Endothelial cell of umbilical vein (primary cell): ENCODE measurements around the gene RNF157. TPM values are rescaled to one million over a fixed set of nuclear protein-coding genes. Genes with fewer than 3 reads are reported as not detected.

Experiments
- BruUV-seq: library from RNA; stranded (reverse); fragments of 400-500 nt; replicated peaks from 2 replicates; lab custom pipeline; 2021; lab: Mats Ljungman, UMichigan
- CTCF ChIA-PET: fragments of 300-600, 350-600 bp; sonication (Branson Sonifier 250); formaldehyde crosslinking; loops from one replicate; lab custom pipeline; 2021; ENCODE audit warnings: antibody characterized with exemption, inconsistent platforms; lab: Charles Lee
- POLR2A ChIA-PET: fragments of 300-600, 350-600 bp; sonication (Branson Sonifier 250); formaldehyde crosslinking; loops from one replicate; lab custom pipeline; 2021; ENCODE audit warnings: antibody characterized with exemption, inconsistent platforms; lab: Charles Lee
- DNase-seq: peaks from one replicate; pipeline ENCODE4 v3.0.0-alpha.2; 2011; ENCODE audit warnings: low read depth, low spot score
- FAIRE-seq: peaks from 2 replicates; lab custom pipeline; 2011; peaks lifted over from hg19 to GRCh38; lab: Jason Lieb, UNC
- H2AFZ ChIP-seq: 2 replicates; pipeline ENCODE4 v1.6.0; 2012; ENCODE audit warnings: low read depth, low read length, control low read depth, inconsistent platforms
- H3K27ac ChIP-seq: 2 replicates; pipeline ENCODE4 v1.5.1; 2011; ENCODE audit warnings: low read depth, mild to moderate bottlenecking, control low read depth, low read length, moderate library complexity; ENCODE audit not compliant: insufficient read depth
- H3K27me3 ChIP-seq, 2 experiments: 2 replicates each; pipeline versions ENCODE4 v1.6.0 to v1.6.1; 2011; ENCODE audit warnings: low read length in 2 of 2, mixed read lengths in 1 of 2; ENCODE audit not compliant: control insufficient read depth in 2 of 2, insufficient read depth in 2 of 2
- H3K36me3 ChIP-seq, 2 experiments: 2 replicates in 1 of 2; 3 replicates in 1 of 2; pipeline ENCODE4 v1.5.1; 2011; ENCODE audit warnings: low read length in 2 of 2, mild to moderate bottlenecking in 1 of 2, moderate library complexity in 1 of 2; ENCODE audit not compliant: control insufficient read depth in 2 of 2, insufficient read depth in 2 of 2; ENCODE audit errors: extremely low read depth in 1 of 2
- H3K4me1 ChIP-seq: 3 replicates; pipeline ENCODE4 v1.5.1; 2011; ENCODE audit warnings: mild to moderate bottlenecking, low read length; ENCODE audit not compliant: control insufficient read depth, insufficient read depth; ENCODE audit errors: extremely low read depth
- H3K4me2 ChIP-seq: 2 replicates; pipeline ENCODE4 v1.6.1; 2011; ENCODE audit warnings: low read length, control low read depth, mixed read lengths; ENCODE audit not compliant: insufficient read depth
- H3K4me3 ChIP-seq, 3 experiments: fragments of 200-600 bp in 1 of 3; sonication (generic), shearing (Covaris generic) in 1 of 3; replicated peaks in 1 of 3; 2 replicates each; pipeline ENCODE4 v1.5.1; 2011 to 2016; ENCODE audit warnings: control low read depth in 3 of 3, low read length in 3 of 3, mild to moderate bottlenecking in 2 of 3, inconsistent platforms in 1 of 3, low read depth in 1 of 3, moderate library complexity in 1 of 3; ENCODE audit not compliant: insufficient read depth in 1 of 3
- H3K79me2 ChIP-seq: 2 replicates; pipeline ENCODE4 v1.6.0; 2012; ENCODE audit warnings: low read length, inconsistent platforms; ENCODE audit not compliant: control insufficient read depth, insufficient read depth
- H3K9ac ChIP-seq: replicated peaks from 2 replicates; pipeline ENCODE3; 2011; ENCODE audit warnings: low read length, control low read depth; ENCODE audit not compliant: insufficient read depth; ENCODE audit errors: extremely low read depth
- H3K9me1 ChIP-seq: replicated peaks from 3 replicates; pipeline ENCODE4 v1.6.0; 2011; ENCODE audit warnings: mild to moderate bottlenecking, low read length; ENCODE audit not compliant: control insufficient read depth, insufficient read depth; ENCODE audit errors: extremely low read depth
- H3K9me3 ChIP-seq: replicated peaks from 2 replicates; pipeline ENCODE4 v1.5.1; 2012; ENCODE audit warnings: low read length, inconsistent platforms; ENCODE audit not compliant: control insufficient read depth, insufficient read depth
- H4K20me1 ChIP-seq: replicated peaks from 2 replicates; pipeline ENCODE3; 2011; ENCODE audit warnings: mild to moderate bottlenecking, low read length; ENCODE audit not compliant: control insufficient read depth, insufficient read depth; ENCODE audit errors: extremely low read depth
- EZH2 ChIP-seq: IDR thresholded peaks from 2 replicates; pipeline ENCODE4 v1.6.1; 2012; ENCODE audit warnings: borderline replicate concordance, low read depth, mild to moderate bottlenecking, moderate library complexity, low read length, inconsistent platforms; ENCODE audit not compliant: severe bottlenecking
- FOS ChIP-seq: IDR thresholded peaks from 2 replicates; pipeline ENCODE4 v1.6.1; 2011; ENCODE audit warnings: mild to moderate bottlenecking, low read length, moderate library complexity, borderline replicate concordance; ENCODE audit not compliant: insufficient read depth
- GATA2 ChIP-seq: IDR thresholded peaks from 2 replicates; pipeline ENCODE4 v1.7.0; 2011; ENCODE audit warnings: low read depth, mild to moderate bottlenecking, moderate library complexity, mixed read lengths, low read length; ENCODE audit not compliant: insufficient read length, insufficient read depth
- JUN ChIP-seq: IDR thresholded peaks from 2 replicates; pipeline ENCODE4 v1.6.1; 2011; ENCODE audit warnings: borderline replicate concordance, low read depth; ENCODE audit not compliant: insufficient read length, insufficient read depth
- MYC ChIP-seq: IDR thresholded peaks from one replicate; pipeline ENCODE4 v1.6.1; 2011; ENCODE audit warnings: mild to moderate bottlenecking, low read depth, low read length
- POLR2A ChIP-seq: IDR thresholded peaks from 2 replicates; pipeline ENCODE4 v1.6.1; 2012; ENCODE audit warnings: low read depth, mild to moderate bottlenecking, control low read depth, low read length
- POLR2AphosphoS5 ChIP-seq: IDR thresholded peaks from 2 replicates; pipeline ENCODE4 v1.6.1; 2012; ENCODE audit warnings: low read depth, mild to moderate bottlenecking, control low read depth, low read length, moderate library complexity; ENCODE audit not compliant: insufficient read depth
- dilution Hi-C: fragments of 300-500 bp; cut with MboI; formaldehyde crosslinking; loops from one replicate; pipeline ENCODE4 v1.15.0; 2019; ENCODE audit warnings: low sequenced_read_pairs; ENCODE audit not compliant: extremely low pct_ligation_motif_present
- intact Hi-C: fragments of 100-400 bp; cut with micrococcal nuclease; formaldehyde crosslinking; loops from one replicate; pipeline ENCODE4 v1.10.0; 2022
- polyA plus RNA-seq, 4 experiments: library from polyadenylated mRNA; depleted of rRNA in 3 of 4; stranded (reverse) in 3 of 4; unstranded in 1 of 4; fragments of >200 nt; gene quantifications; 2 replicates each; pipeline versions ENCODE4 v1.2.1 to v1.2.3, GENCODE V29; 2011 to 2012; ENCODE audit warnings: missing spikeins in 1 of 4
- total RNA-seq: library from RNA; stranded (reverse); gene quantifications from 2 replicates; pipeline ENCODE4 v1.2.3, GENCODE V29; 2021
- TF ChIP-seq, protein P1 (sequence below), 2 donors: IDR thresholded peaks; 1 replicate in 1 of 2; 2 replicates in 1 of 2; pipeline ENCODE4 v1.5.1; 2011; ENCODE audit warnings: low read length in 2 of 2, mild to moderate bottlenecking in 2 of 2, moderate library complexity in 2 of 2, control low read depth in 1 of 2, inconsistent platforms in 1 of 2, low read depth in 1 of 2; ENCODE audit not compliant: insufficient read depth in 1 of 2; ENCODE audit errors: extremely low read depth in 1 of 2
- TF ChIP-seq, protein P2 (sequence below): IDR thresholded peaks from 2 replicates; pipeline ENCODE4 v1.6.1; 2011; ENCODE audit not compliant: insufficient read depth, insufficient read length

RNF157 gene
- total and polyA plus RNA-seq, 2 donors (not counting 3 experiments of a cell fraction or from before 2014, with no cell fraction given), result 0.07 to 0.86 TPM

DNA sequence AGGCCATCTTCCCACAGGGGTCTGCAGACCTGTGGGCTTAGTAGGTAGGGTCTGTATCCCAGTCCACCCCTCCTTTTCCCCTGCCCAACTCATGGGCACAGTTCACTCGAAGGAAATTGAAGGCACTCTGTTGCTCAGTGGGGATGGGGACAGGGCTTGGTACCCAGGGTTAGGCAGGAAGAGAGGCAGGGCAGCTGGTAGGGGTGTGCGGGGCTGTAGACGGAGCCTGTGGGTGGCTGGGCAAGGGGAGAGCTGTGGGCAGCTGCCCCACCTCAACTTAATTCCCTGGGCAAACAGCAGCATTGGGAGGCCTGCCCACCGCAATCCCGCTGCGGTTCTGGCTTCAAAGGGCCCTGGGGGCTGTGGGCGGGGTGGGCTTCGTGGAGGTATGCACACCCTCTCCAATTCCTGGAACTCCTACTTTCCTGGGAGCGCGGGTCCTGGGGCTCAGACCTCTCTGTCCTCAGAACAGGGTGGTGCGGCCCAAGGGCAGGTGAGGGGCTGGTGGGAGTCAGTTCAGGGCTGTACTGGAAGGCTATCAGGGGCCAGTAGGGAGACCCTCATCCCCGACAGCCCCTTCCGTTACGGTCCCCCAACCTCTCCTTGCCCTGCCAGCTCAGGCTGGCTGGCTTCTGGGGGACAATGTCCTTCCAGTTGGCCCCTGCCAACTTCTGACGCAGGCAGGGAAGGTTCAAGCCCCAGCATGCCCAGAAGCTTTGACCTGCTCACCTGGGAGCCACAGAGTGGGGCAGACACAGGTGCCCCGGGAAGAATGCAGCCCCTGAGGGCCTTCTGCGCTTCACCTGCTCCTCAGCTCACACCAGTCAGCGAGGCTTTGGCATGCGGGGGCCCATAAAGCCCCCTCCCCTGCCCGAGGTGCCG, 108.4 kb downstream of the RNF157 start:
- Histone ChIP-seq H3K27me3 (peaks cover 2 to 4% of the 10 kb centered on the region in 2 experiments), H3K9ac (no peak overlapping the region), H3K4me3 (no peak overlapping the region), H3K27ac (no peak overlapping the region), H3K36me3 (no peaks in the 10 kb centered on the region), H4K20me1 (no peaks in the 10 kb centered on the region), H3K79me2 (no peaks in the 10 kb centered on the region), H3K9me1 (no peaks in the 10 kb centered on the region), H3K4me2 (no peak overlapping the region), H2AFZ (no peak overlapping the region), H3K9me3 (no peaks in the 10 kb centered on the region), H3K4me1 (no peaks in the 10 kb centered on the region)
- intact Hi-C loops, result no loop called here
- BruUV-seq, result no TSS peak
- TF ChIP-seq POLR2A, result no peak
- TF ChIP-seq FOS, result no peak
- TF ChIP-seq JUN, result no peak
- no peak for TF ChIP-seq MYC
- TF ChIP-seq, protein P1, sequence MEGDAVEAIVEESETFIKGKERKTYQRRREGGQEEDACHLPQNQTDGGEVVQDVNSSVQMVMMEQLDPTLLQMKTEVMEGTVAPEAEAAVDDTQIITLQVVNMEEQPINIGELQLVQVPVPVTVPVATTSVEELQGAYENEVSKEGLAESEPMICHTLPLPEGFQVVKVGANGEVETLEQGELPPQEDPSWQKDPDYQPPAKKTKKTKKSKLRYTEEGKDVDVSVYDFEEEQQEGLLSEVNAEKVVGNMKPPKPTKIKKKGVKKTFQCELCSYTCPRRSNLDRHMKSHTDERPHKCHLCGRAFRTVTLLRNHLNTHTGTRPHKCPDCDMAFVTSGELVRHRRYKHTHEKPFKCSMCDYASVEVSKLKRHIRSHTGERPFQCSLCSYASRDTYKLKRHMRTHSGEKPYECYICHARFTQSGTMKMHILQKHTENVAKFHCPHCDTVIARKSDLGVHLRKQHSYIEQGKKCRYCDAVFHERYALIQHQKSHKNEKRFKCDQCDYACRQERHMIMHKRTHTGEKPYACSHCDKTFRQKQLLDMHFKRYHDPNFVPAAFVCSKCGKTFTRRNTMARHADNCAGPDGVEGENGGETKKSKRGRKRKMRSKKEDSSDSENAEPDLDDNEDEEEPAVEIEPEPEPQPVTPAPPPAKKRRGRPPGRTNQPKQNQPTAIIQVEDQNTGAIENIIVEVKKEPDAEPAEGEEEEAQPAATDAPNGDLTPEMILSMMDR (IDR thresholded peaks at IDR 0.05; ENCODE audit: extremely low read depth in 1 of 2, insufficient read depth in 1 of 2, low read depth in 1 of 2, low read length in 2 of 2), result no peak
- TF ChIP-seq EZH2, result no peak
- TF ChIP-seq, protein P2, sequence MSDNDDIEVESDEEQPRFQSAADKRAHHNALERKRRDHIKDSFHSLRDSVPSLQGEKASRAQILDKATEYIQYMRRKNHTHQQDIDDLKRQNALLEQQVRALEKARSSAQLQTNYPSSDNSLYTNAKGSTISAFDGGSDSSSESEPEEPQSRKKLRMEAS, result no peak
- no peak for TF ChIP-seq POLR2AphosphoS5
- no peak for TF ChIP-seq GATA2
- no peak for FAIRE-seq
- POLR2A ChIA-PET, result no interaction called here
- no peak for DNase-seq
- dilution Hi-C loops, result no loop called here
- CTCF ChIA-PET, result interaction anchor here (0.8 to 1.6 kb wide), 3 partner anchors 9 to 50 kb away, joined by 3 to 4 read pairs (median 3); partner anchors contain the start of gene FOXJ1
